Activated CD4-positive, alpha-beta T cell treated with anti-CD3 and anti-CD28 coated beads for 36 hours (primary cell): ENCODE results near the gene NSUN2. TPM values are rescaled to one million over a fixed set of nuclear protein-coding genes. Genes with fewer than 3 reads are reported as not detected.

Experiments used
- ATAC-seq: fragments of 200-7000 bp; cut with Tn5 transposase; one replicate; pipeline ENCODE4 v1.10.0; 2021; ENCODE audit warnings: mild to moderate bottlenecking, moderate library complexity
- CTCF ChIA-PET: fragments of 350-600 bp; sonication (Branson Sonifier 250); formaldehyde crosslinking; loops from one replicate; lab custom pipeline; 2021; ENCODE audit warnings: antibody characterized with exemption; lab: Charles Lee
- POLR2A ChIA-PET: fragments of 350-600 bp; sonication (Branson Sonifier 250); formaldehyde crosslinking; loops from one replicate; lab custom pipeline; 2021; ENCODE audit warnings: antibody characterized with exemption, inconsistent platforms; lab: Charles Lee
- DNase-seq: peaks from one replicate; pipeline ENCODE4 v3.0.0-alpha.2; 2020
- H3K27ac Mint-ChIP-seq: one replicate; pipeline ENCODE4 v1.8.0; 2021; ENCODE audit warnings: mixed read lengths
- H3K27me3 Mint-ChIP-seq: one replicate; pipeline ENCODE4 v1.8.0; 2021; ENCODE audit warnings: mixed read lengths
- H3K36me3 Mint-ChIP-seq: one replicate; pipeline ENCODE4 v1.8.0; 2021; ENCODE audit warnings: low read depth, mixed read lengths
- H3K4me1 Mint-ChIP-seq: one replicate; pipeline ENCODE4 v1.8.0; 2021; ENCODE audit warnings: mixed read lengths
- H3K4me3 Mint-ChIP-seq: one replicate; pipeline ENCODE4 v1.8.0; 2021; ENCODE audit warnings: mild to moderate bottlenecking, moderate library complexity, mixed read lengths
- H3K9me3 Mint-ChIP-seq: one replicate; pipeline ENCODE4 v1.8.0; 2021; ENCODE audit warnings: low read depth, mixed read lengths
- intact Hi-C, 2 experiments: fragments of 100-400 bp; cut with DNase I in 1 of 2; cut with micrococcal nuclease in 1 of 2; formaldehyde crosslinking; loops; one replicate each; pipeline versions ENCODE4 v1.14.2 to v1.15.1; 2022 to 2024; cut with DNase I, micrococcal nuclease
- total RNA-seq, 2 experiments: library from RNA; stranded (reverse); gene quantifications; one replicate each; pipeline ENCODE4 v1.2.3, GENCODE V29; 2021

The NSUN2 gene
- total RNA-seq, 2 experiments from 2014 or later, result 91.1 to 97.1 TPM

GRCh38 chr5:6593148-6594016 lies 39.5 kb downstream of the NSUN2 start:
- DNase-seq, result no peak
- Mint-ChIP-seq H3K27me3 (no peaks in the 10 kb centered on the region), H3K4me3 (no peak overlapping the region), H3K9me3 (no peaks in the 10 kb centered on the region), H3K4me1 (no peaks in the 10 kb centered on the region), H3K27ac (no peak overlapping the region), H3K36me3 (peaks cover 22% of the 10 kb centered on the region)
- ChIA-PET CTCF (interaction anchor here (0.7 kb wide), 1 partner anchor 1258 kb away, joined by 4 read pairs; the partner anchor contains the start of gene CFAP90), POLR2A (no interaction called here)
- intact Hi-C loops, result no loop called here
- no peak for ATAC-seq

GRCh38 chr5:6592601-6593000 lies 40.2 kb downstream of the NSUN2 start:
- intact Hi-C loops, result no loop called here
- ChIA-PET POLR2A (no interaction called here), CTCF (interaction anchor here (0.7 kb wide), 1 partner anchor 1259 kb away, joined by 4 read pairs; the partner anchor contains the start of gene CFAP90)

GRCh38 chr5:6591671-6592288 lies 41.1 kb downstream of the NSUN2 start:
- ATAC-seq, result no peak
- POLR2A ChIA-PET, result interaction anchor here (0.6 kb wide), 1 partner anchor 30 kb away, joined by 3 read pairs; no protein-coding TSS in a partner anchor
- intact Hi-C loops, result no loop called here

More at GRCh38 chr5:6592601-6593000, 40.2 kb downstream of the NSUN2 start:
- H3K27ac Mint-ChIP-seq, result no peak overlapping the region
- H3K36me3 Mint-ChIP-seq, result peaks cover 14% of the 10 kb centered on the region
- ATAC-seq (no peak), DNase-seq (no peak)
- no peaks in the 10 kb centered on the region for H3K4me1 Mint-ChIP-seq
- H3K9me3 Mint-ChIP-seq, result no peaks in the 10 kb centered on the region
- no peaks in the 10 kb centered on the region for H3K27me3 Mint-ChIP-seq
- H3K4me3 Mint-ChIP-seq, result no peak overlapping the region

GRCh38 chr5:6590581-6590980 lies 42.3 kb downstream of the NSUN2 start:
- intact Hi-C loops, result no loop called here
- H3K36me3 Mint-ChIP-seq, result no peaks in the 10 kb centered on the region
- ChIA-PET CTCF (no interaction called here), POLR2A (no interaction called here)
- H3K9me3 Mint-ChIP-seq, result no peaks in the 10 kb centered on the region
- no peak overlapping the region for H3K4me3 Mint-ChIP-seq
- H3K27ac Mint-ChIP-seq, result no peak overlapping the region
- H3K4me1 Mint-ChIP-seq, result no peaks in the 10 kb centered on the region
- no peak for ATAC-seq
- peaks cover 5% of the 10 kb centered on the region for H3K27me3 Mint-ChIP-seq
- no peak for DNase-seq

More at GRCh38 chr5:6591671-6592288, 41.1 kb downstream of the NSUN2 start:
- Mint-ChIP-seq H3K27me3 (no peaks in the 10 kb centered on the region), H3K9me3 (no peaks in the 10 kb centered on the region), H3K4me3 (no peak overlapping the region), H3K27ac (no peak overlapping the region), H3K36me3 (peaks cover 6% of the 10 kb centered on the region), H3K4me1 (no peaks in the 10 kb centered on the region)
- DNase-seq, result no peak
- CTCF ChIA-PET, result no interaction called here

- Mint-ChIP-seq H3K4me3 (no peak overlapping the region), H3K27me3 (peaks cover 29% of the 10 kb centered on the region), H3K27ac (no peak overlapping the region), H3K4me1 (peaks cover 3% of the 10 kb centered on the region), H3K9me3 (no peaks in the 10 kb centered on the region), H3K36me3 (no peaks in the 10 kb centered on the region)
- ATAC-seq (no peak), DNase-seq (no peak)
- ChIA-PET POLR2A (no interaction called here), CTCF (interaction anchor here (0.7 kb wide), 2 partner anchors 162 to 214 kb away, joined by 3 read pairs; no protein-coding TSS in a partner anchor)
- intact Hi-C loops, result loop anchor here in 1 of 2 experiments (10.0 kb wide), 1 partner anchor 1092 kb away; no protein-coding TSS in a partner anchor
Observed at GRCh38 chr5:6587171-6587570, 45.7 kb downstream of the NSUN2 start.

- no peaks in the 10 kb centered on the region for H3K9me3 Mint-ChIP-seq
- CTCF ChIA-PET, result interaction anchor here (0.7 kb wide), 1 partner anchor 1429 kb away, joined by 3 read pairs; no protein-coding TSS in a partner anchor
- intact Hi-C loops, result loop anchor here in 1 of 2 experiments (10.0 kb wide), 1 partner anchor 1092 kb away; no protein-coding TSS in a partner anchor
Observed at GRCh38 chr5:6586647-6587042, 46.2 kb downstream of the NSUN2 start.

GRCh38 chr5:6585939-6586646 lies 46.8 kb downstream of the NSUN2 start:
- intact Hi-C loops, result loop anchor here in 1 of 2 experiments (10.0 kb wide), 1 partner anchor 1091 kb away; no protein-coding TSS in a partner anchor
- Mint-ChIP-seq H3K4me1 (peaks cover 3% of the 10 kb centered on the region), H3K36me3 (no peaks in the 10 kb centered on the region), H3K27me3 (peaks cover 37% of the 10 kb centered on the region), H3K4me3 (no peak overlapping the region), H3K27ac (no peak overlapping the region), H3K9me3 (no peaks in the 10 kb centered on the region)
- no peak for ATAC-seq
- no peak for DNase-seq
- POLR2A ChIA-PET, result no interaction called here
- CTCF ChIA-PET, result interaction anchor here (0.7 kb wide), 2 partner anchors 104 to 1429 kb away, joined by 3 read pairs; no protein-coding TSS in a partner anchor

More at GRCh38 chr5:6586647-6587042, 46.2 kb downstream of the NSUN2 start:
- DNase-seq (no peak), ATAC-seq (no peak)
- POLR2A ChIA-PET, result no interaction called here
- H3K27ac Mint-ChIP-seq, result no peak overlapping the region
- H3K36me3 Mint-ChIP-seq, result no peaks in the 10 kb centered on the region
- peaks cover 3% of the 10 kb centered on the region for H3K4me1 Mint-ChIP-seq
- peaks cover 34% of the 10 kb centered on the region for H3K27me3 Mint-ChIP-seq
- no peak overlapping the region for H3K4me3 Mint-ChIP-seq

GRCh38 chr5:6585168-6585567 lies 47.7 kb downstream of the NSUN2 start:
- H3K4me3 Mint-ChIP-seq, result no peak overlapping the region
- no peak for DNase-seq
- intact Hi-C loops, result loop anchor here in 1 of 2 experiments (10.0 kb wide), 1 partner anchor 1090 kb away; no protein-coding TSS in a partner anchor
- H3K4me1 Mint-ChIP-seq, result peaks cover 3% of the 10 kb centered on the region
- no peaks in the 10 kb centered on the region for H3K9me3 Mint-ChIP-seq
- no peak overlapping the region for H3K27ac Mint-ChIP-seq
- ChIA-PET POLR2A (no interaction called here), CTCF (interaction anchor here (0.7 kb wide), 2 partner anchors 103 to 1339 kb away, joined by 3 read pairs; no protein-coding TSS in a partner anchor)
- no peak for ATAC-seq
- no peaks in the 10 kb centered on the region for H3K36me3 Mint-ChIP-seq
- H3K27me3 Mint-ChIP-seq, result peaks cover 42% of the 10 kb centered on the region

- peaks cover 45% of the 10 kb centered on the region for H3K27me3 Mint-ChIP-seq
- ChIA-PET CTCF (interaction anchor here (0.7 to 1.2 kb wide), 2 partner anchors 10 to 1340 kb away, joined by 3 read pairs; no protein-coding TSS in a partner anchor), POLR2A (no interaction called here)
- ATAC-seq (no peak), DNase-seq (no peak)
- no peaks in the 10 kb centered on the region for H3K36me3 Mint-ChIP-seq
- H3K9me3 Mint-ChIP-seq, result no peaks in the 10 kb centered on the region
- H3K4me3 Mint-ChIP-seq, result no peak overlapping the region
- no peak overlapping the region for H3K27ac Mint-ChIP-seq
- intact Hi-C loops, result loop anchor here in 1 of 2 experiments (10.0 kb wide), 1 partner anchor 1090 kb away; no protein-coding TSS in a partner anchor
- peaks cover 3% of the 10 kb centered on the region for H3K4me1 Mint-ChIP-seq
Observed at GRCh38 chr5:6584727-6585126, 48.1 kb downstream of the NSUN2 start.

GRCh38 chr5:6584101-6584645 lies 48.7 kb downstream of the NSUN2 start:
- ATAC-seq (no peak), DNase-seq (no peak)
- peaks cover 46% of the 10 kb centered on the region for H3K27me3 Mint-ChIP-seq
- no peak overlapping the region for H3K27ac Mint-ChIP-seq
- no peaks in the 10 kb centered on the region for H3K36me3 Mint-ChIP-seq
- no peak overlapping the region for H3K4me3 Mint-ChIP-seq
- intact Hi-C loops, result loop anchor here in 1 of 2 experiments (10.0 kb wide), 1 partner anchor 1089 kb away; no protein-coding TSS in a partner anchor
- H3K9me3 Mint-ChIP-seq, result no peaks in the 10 kb centered on the region
- H3K4me1 Mint-ChIP-seq, result peaks cover 3% of the 10 kb centered on the region
- ChIA-PET CTCF (interaction anchor here (0.7 to 1.2 kb wide), 2 partner anchors 10 to 1340 kb away, joined by 3 read pairs; no protein-coding TSS in a partner anchor), POLR2A (no interaction called here)
